Activated CD8-positive, alpha-beta T cell treated with anti-CD3 and anti-CD28 coated beads for 36 hours (primary cell): ENCODE results near the gene PIGH. TPM values are rescaled to one million over a fixed set of nuclear protein-coding genes. Genes with fewer than 3 reads are reported as not detected.

Experiments used
- ATAC-seq: fragments of 200-7000 bp; cut with Tn5 transposase; one replicate; pipeline ENCODE4 v1.10.0; 2021; ENCODE audit warnings: mild to moderate bottlenecking, moderate library complexity
- CTCF ChIA-PET: fragments of 350-600 bp; sonication (Branson Sonifier 250); formaldehyde crosslinking; loops from one replicate; lab custom pipeline; 2021; ENCODE audit warnings: antibody characterized with exemption; lab: Charles Lee
- POLR2A ChIA-PET: fragments of 350-600 bp; sonication (Branson Sonifier 250); formaldehyde crosslinking; loops from one replicate; lab custom pipeline; 2021; ENCODE audit warnings: antibody characterized with exemption; lab: Charles Lee
- DNase-seq: peaks from one replicate; pipeline ENCODE4 v3.0.0-alpha.2; 2020
- H3K27ac Mint-ChIP-seq: one replicate; pipeline ENCODE4 v1.8.0; 2021; ENCODE audit warnings: mild to moderate bottlenecking, mixed read lengths
- H3K27me3 Mint-ChIP-seq: one replicate; pipeline ENCODE4 v1.8.0; 2021; ENCODE audit warnings: mixed read lengths
- H3K36me3 Mint-ChIP-seq: one replicate; pipeline ENCODE4 v1.8.0; 2021; ENCODE audit warnings: low read depth, mixed read lengths
- H3K4me1 Mint-ChIP-seq: one replicate; pipeline ENCODE4 v1.8.0; 2021; ENCODE audit warnings: low read depth, mixed read lengths
- H3K4me3 Mint-ChIP-seq: one replicate; pipeline ENCODE4 v1.8.0; 2021; ENCODE audit warnings: mild to moderate bottlenecking, moderate library complexity, mixed read lengths
- H3K9me3 Mint-ChIP-seq: one replicate; pipeline ENCODE4 v1.8.0; 2021; ENCODE audit warnings: mixed read lengths
- CTCF ChIP-seq: fragments of 200-600 bp; IDR thresholded peaks from one replicate; pipeline ENCODE4 v1.8.0; 2022; ENCODE audit warnings: antibody characterized with exemption, mild to moderate bottlenecking
- intact Hi-C: fragments of 100-400 bp; cut with micrococcal nuclease; formaldehyde crosslinking; loops from one replicate; pipeline ENCODE4 v1.10.0; 2022
- total RNA-seq, 2 experiments: library from RNA; stranded (reverse); gene quantifications; one replicate each; pipeline ENCODE4 v1.2.3, GENCODE V29; 2021

Gene PIGH
- total RNA-seq, 2 experiments from 2014 or later: 20.3 to 21.9 TPM

- no peak overlapping the region for H3K27ac Mint-ChIP-seq
- DNase-seq: peak; percentile 56
These were observed 58.4 kb downstream of the PIGH start for GRCh38 chr14:67541448-67542387.

More at GRCh38 chr14:67541448-67542387, 58.4 kb downstream of the PIGH start:
- ChIA-PET POLR2A (interaction anchor here (0.8 kb wide), 1 partner anchor 158 kb away, joined by 3 read pairs; no protein-coding TSS in a partner anchor), CTCF (interaction anchor here (0.6 to 2.4 kb wide), 9 partner anchors 8 to 114 kb away, joined by 3 to 14 read pairs (median 5); no protein-coding TSS in a partner anchor)
- Mint-ChIP-seq H3K4me3 (peak overlapping the region; percentile 58), H3K9me3 (peaks cover 3% of the 10 kb centered on the region), H3K4me1 (peaks cover 8% of the 10 kb centered on the region), H3K27me3 (peaks cover 16% of the 10 kb centered on the region), H3K36me3 (no peaks in the 10 kb centered on the region)
- intact Hi-C loops: no loop called here
- TF ChIP-seq CTCF: no peak
- ATAC-seq: peak; percentile 56

Other genes starting within 250 kb of the PIGH start
- 10 to 100 TPM; 18.8 to 20.7 TPM for gene ATP6V1D, start 240.5 kb downstream of the PIGH start, total RNA-seq
- gene EIF2S1, start 239.9 kb downstream of the PIGH start, total RNA-seq: 100 to 1,000 TPM; 210 to 219 TPM
- 1 to 10 TPM in 1 of 2 experiments, not detected in 1; 1.0 TPM for gene PLEK2, start 188.1 kb downstream of the PIGH start, total RNA-seq
- gene TMEM229B, start 111.5 kb downstream of the PIGH start, total RNA-seq: 1 to 10 TPM; 1.6 to 2.3 TPM
- 1 to 10 TPM; 4.8 to 6.7 TPM for gene PLEKHH1, start 67.0 kb downstream of the PIGH start, total RNA-seq
- 1 to 10 TPM; 9.9 TPM for gene ARG2, start 19.7 kb upstream of the PIGH start, total RNA-seq
- 10 to 100 TPM; 57.3 to 59.7 TPM for gene VTI1B, start 74.4 kb upstream of the PIGH start, total RNA-seq
- gene RDH11, start 95.5 kb upstream of the PIGH start, total RNA-seq: 10 to 100 TPM; 78.9 to 83.2 TPM
- gene RDH12, start 101.6 kb upstream of the PIGH start, total RNA-seq: not detected
- gene ZFYVE26, start 216.3 kb upstream of the PIGH start, total RNA-seq: 10 to 100 TPM; 14.4 to 16.8 TPM
- gene RAD51B, start 219.5 kb upstream of the PIGH start, total RNA-seq: 10 to 100 TPM; 38.2 to 40.6 TPM